K562 (cell line): ENCODE data around the gene FMN1. TPM values are rescaled to one million over a fixed set of nuclear protein-coding genes. Genes with fewer than 3 reads are reported as not detected.

ENCODE experiments used
- ATAC-seq: fragments of 200-7000 bp; cut with Tn5 transposase; 3 replicates; pipeline ENCODE4 v1.9.1; 2020; ENCODE audit warnings: moderate library complexity
- BruUV-seq: library from RNA; stranded (reverse); fragments of 400-500 nt; replicated peaks from 2 replicates; lab custom pipeline; 2021; lab: Mats Ljungman, UMichigan
- CTCF ChIA-PET: fragments of 300-600 bp; formaldehyde crosslinking; extraction: SDS; loops from one replicate; lab custom pipeline; 2021; ENCODE audit warnings: low intra/inter-chr PET ratio; lab: Yijun Ruan, JAX
- POLR2A ChIA-PET: fragments of 300-600, 350-650 bp; sonication (Branson Sonifier 250); formaldehyde crosslinking; extraction: SDS; loops from one replicate; lab custom pipeline; 2021; ENCODE audit warnings: antibody characterized with exemption, inconsistent platforms; lab: Yijun Ruan, JAX
- DNase-seq, 4 experiments: peaks; one replicate each; pipeline versions ENCODE4 v3.0.0 to v3.0.0-alpha.2; 2011 to 2018; ENCODE audit warnings: low spot score in 3 of 4, mixed read lengths in 3 of 4; ENCODE audit errors: extremely low read depth in 1 of 4
- FAIRE-seq: peaks from 2 replicates; lab custom pipeline; 2011; peaks lifted over from hg19 to GRCh38; lab: Jason Lieb, UNC
- H2AFZ ChIP-seq: 2 replicates; pipeline ENCODE4 v1.6.0; 2011; ENCODE audit warnings: low read depth, low read length, control low read depth, inconsistent platforms
- H3K27ac ChIP-seq: fragments of 200-600 bp; 3 replicates; pipeline ENCODE4 v1.8.0; 2011; ENCODE audit warnings: low read depth, mild to moderate bottlenecking, control low read depth, inconsistent platforms, low read length, moderate library complexity, mixed read lengths; ENCODE audit errors: extremely low read depth
- H3K27me3 ChIP-seq, 2 experiments: fragments of 300-600 bp in 1 of 2; 2 replicates in 1 of 2; 3 replicates in 1 of 2; pipeline versions ENCODE4 v1.6.0 to v1.8.0; 2011; ENCODE audit warnings: inconsistent platforms in 2 of 2, low read length in 2 of 2, mild to moderate bottlenecking in 1 of 2, mixed read lengths in 1 of 2, moderate library complexity in 1 of 2; ENCODE audit not compliant: control insufficient read depth in 2 of 2, insufficient read depth in 2 of 2
- H3K36me3 ChIP-seq: fragments of 300-600 bp; 3 replicates; pipeline ENCODE4 v1.8.0; 2011; ENCODE audit warnings: mild to moderate bottlenecking, low read length, inconsistent platforms; ENCODE audit not compliant: control insufficient read depth, insufficient read depth
- H3K4me1 ChIP-seq, 2 experiments: fragments of 200-600 bp in 1 of 2; replicated peaks in 1 of 2; 2 replicates in 1 of 2; 3 replicates in 1 of 2; pipeline versions ENCODE4 v1.5.1 to v1.8.0; 2011; ENCODE audit warnings: inconsistent platforms in 2 of 2, low read length in 2 of 2, mild to moderate bottlenecking in 1 of 2, mixed read lengths in 1 of 2, moderate library complexity in 1 of 2; ENCODE audit not compliant: control insufficient read depth in 2 of 2, insufficient read depth in 2 of 2
- H3K4me2 ChIP-seq: 2 replicates; pipeline ENCODE4 v1.6.1; 2011; ENCODE audit warnings: low read length, control low read depth, inconsistent platforms, mixed read lengths; ENCODE audit not compliant: insufficient read depth
- H3K4me3 ChIP-seq: fragments of 200-600 bp; sonication (generic), shearing (Covaris generic); 2 replicates; pipeline ENCODE4 v1.5.1; 2016; ENCODE audit warnings: control low read depth, inconsistent platforms
- H3K79me2 ChIP-seq: fragments of 200-600 bp; 3 replicates; pipeline ENCODE4 v1.8.0; 2011; ENCODE audit warnings: low read length, inconsistent platforms; ENCODE audit not compliant: control insufficient read depth, insufficient read depth
- H3K9ac ChIP-seq, 2 experiments: 2 replicates each; pipeline versions ENCODE4 v1.6.0 to v1.6.1; 2011; ENCODE audit warnings: low read depth in 2 of 2, low read length in 2 of 2, control low read depth in 1 of 2, inconsistent platforms in 1 of 2, mild to moderate bottlenecking in 1 of 2, mixed read lengths in 1 of 2; ENCODE audit not compliant: insufficient read depth in 1 of 2
- H3K9me1 ChIP-seq: one replicate; pipeline ENCODE4 v1.6.0; 2011; ENCODE audit warnings: inconsistent platforms, mild to moderate bottlenecking, low read length, moderate library complexity; ENCODE audit not compliant: control insufficient read depth, insufficient read depth
- H3K9me3 ChIP-seq: replicated peaks from 2 replicates; pipeline ENCODE4 v1.5.1; 2011; ENCODE audit warnings: low read depth, low read length, inconsistent platforms; ENCODE audit not compliant: control insufficient read depth, insufficient read depth
- H4K20me1 ChIP-seq: replicated peaks from 2 replicates; pipeline ENCODE4 v1.6.1; 2011; ENCODE audit warnings: low read length, inconsistent platforms, mixed read lengths; ENCODE audit not compliant: control insufficient read depth, insufficient read depth
- CEBPG ChIP-seq, 3 experiments: fragments of 200-800 bp in 1 of 3; sonication (Bioruptor generic) in 1 of 3; sonication (generic) in 1 of 3; formaldehyde crosslinking in 1 of 3; IDR thresholded peaks in 2 of 3; conservative IDR thresholded peaks in 1 of 3; 2 replicates each; pipeline versions ENCODE4 v1.6.1 to v1.8.0; 2016 to 2022; ENCODE audit warnings: missing compliant biosample characterization in 2 of 3, missing genetic modification characterization in 2 of 3, mild to moderate bottlenecking in 1 of 3, missing genetic modification reagents in 1 of 3
- HDGF ChIP-seq: fragments of 450-650 bp; IDR thresholded peaks from 2 replicates; pipeline ENCODE4 v1.6.1; 2016
- KDM2B ChIP-seq: fragments of 250-450 bp; sonication (Bioruptor Pico); IDR thresholded peaks from 2 replicates; pipeline ENCODE4 v1.8.0; 2021; ENCODE audit warnings: mild to moderate bottlenecking, moderate library complexity
- MECOM ChIP-seq: fragments of 250-450 bp; sonication (Bioruptor Pico); IDR thresholded peaks from 2 replicates; pipeline ENCODE4 v1.8.0; 2022; ENCODE audit warnings: inconsistent platforms
- RAD51 ChIP-seq: fragments of 450-650 bp; IDR thresholded peaks from 2 replicates; pipeline ENCODE4 v1.7.1; 2016; ENCODE audit warnings: low read depth, mild to moderate bottlenecking, borderline replicate concordance
- RUNX1 ChIP-seq: sonication (generic); IDR thresholded peaks from 2 replicates; pipeline ENCODE4 v1.6.1; 2016; ENCODE audit warnings: antibody characterized with exemption, low read depth
- WGBS: fragments of 100-300 bp; shearing (Covaris generic); methylation state at CpG from one replicate; pipeline ENCODE4 v1.1.6; 2016; ENCODE audit warnings: low coverage, mixed read lengths; ENCODE audit not compliant: insufficient coverage; ENCODE audit errors: missing lambda C conversion rate; 5-methylcytosine and 5-hydroxymethylcytosine counted together
- in situ Hi-C: fragments of 300-500 bp; cut with MboI; formaldehyde crosslinking; loops from 4 replicates; pipeline ENCODE4 v1.15.0; 2018; ENCODE audit warnings: inconsistent platforms, mixed read lengths
- intact Hi-C: fragments of 100-400 bp; cut with micrococcal nuclease; formaldehyde crosslinking; loops from 2 replicates; pipeline ENCODE4 v1.14.2; 2022
- polyA plus RNA-seq, 8 experiments: library from polyadenylated mRNA; depleted of rRNA in 4 of 8; stranded (reverse) in 5 of 8; unstranded in 3 of 8; fragments of >200 nt; fragmentation: Nextera tagmentation in 2 of 8; fragmentation: Illumina TruSeq in 1 of 8; extraction: Ambion mirVana in 2 of 8; extraction: Trizol in 1 of 8; gene quantifications; 2 replicates each; pipeline versions ENCODE4 v1.2.1 to v1.2.3, GENCODE V29; 2011 to 2014; ENCODE audit warnings: inconsistent platforms in 1 of 8, missing spikeins in 1 of 8
- total RNA-seq, 7 experiments: library from RNA; depleted of rRNA in 6 of 7; stranded (reverse); fragments of >200 nt in 6 of 7; fragmentation: Illumina TruSeq in 2 of 7; extraction: Trizol in 2 of 7; gene quantifications; 2 replicates each; pipeline versions ENCODE4 v1.2.1 to v1.2.3, GENCODE V29; 2011 to 2021; ENCODE audit warnings: low replicate concordance in 1 of 7
- TF ChIP-seq, protein P1 (sequence below): fragments of 450-650 bp; formaldehyde crosslinking; IDR thresholded peaks from 2 replicates; pipeline ENCODE4 v1.4.0; 2020; ENCODE audit warnings: mild to moderate bottlenecking, mixed read lengths
- TF ChIP-seq, protein P2 (sequence below): IDR thresholded peaks from 2 replicates; pipeline ENCODE4 v1.6.1; 2011; ENCODE audit not compliant: insufficient read length; ENCODE audit errors: extremely low read depth
- TF ChIP-seq, protein P3 (sequence below): sonication (generic); formaldehyde crosslinking; IDR thresholded peaks from 2 replicates; pipeline ENCODE4 v1.8.1; 2023; ENCODE audit warnings: mild to moderate bottlenecking, missing genetic modification reagents
- TF ChIP-seq, protein P4 (sequence below), 2 experiments: fragments of 450-650 bp in 1 of 2; sonication (generic) in 1 of 2; formaldehyde crosslinking in 1 of 2; IDR thresholded peaks in 1 of 2; conservative IDR thresholded peaks in 1 of 2; 2 replicates each; pipeline versions ENCODE4 v1.6.1 to v1.8.1; 2016 to 2023; ENCODE audit warnings: mild to moderate bottlenecking in 2 of 2, moderate library complexity in 2 of 2, inconsistent platforms in 1 of 2, missing genetic modification reagents in 1 of 2

FMN1 gene
- total and polyA plus RNA-seq, 9 of the 15 experiments (the other 6 are each of a cell fraction or from before 2014, with no cell fraction given): 0.03 to 0.07 (median 0.04) TPM; not detected in 6

DNA sequence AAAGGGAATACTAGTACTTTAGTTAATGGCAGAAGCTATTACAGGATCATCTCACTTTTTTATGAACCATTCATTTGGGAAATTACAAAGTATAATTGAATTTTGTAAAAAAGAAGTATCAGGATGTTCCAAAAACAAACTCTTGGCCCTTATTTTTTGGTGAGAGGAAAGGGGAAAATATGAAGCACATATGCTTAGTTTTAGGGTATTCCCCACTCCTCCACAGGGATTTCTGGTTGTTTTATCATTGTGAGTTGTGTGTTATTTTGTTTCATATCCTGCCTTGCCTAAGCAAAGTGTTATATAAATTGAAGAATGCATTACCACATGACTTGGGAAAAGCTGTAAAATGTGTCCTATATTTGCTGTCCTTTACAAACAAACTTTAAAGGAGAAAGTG is 227.0 kb downstream of the FMN1 start (continued):
- TF ChIP-seq MECOM (no peak), KDM2B (CRISPR knock-in tag) (no peak), RUNX1 (no peak), RAD51 (no peak), HDGF (no peak)
- TF ChIP-seq, protein P1, sequence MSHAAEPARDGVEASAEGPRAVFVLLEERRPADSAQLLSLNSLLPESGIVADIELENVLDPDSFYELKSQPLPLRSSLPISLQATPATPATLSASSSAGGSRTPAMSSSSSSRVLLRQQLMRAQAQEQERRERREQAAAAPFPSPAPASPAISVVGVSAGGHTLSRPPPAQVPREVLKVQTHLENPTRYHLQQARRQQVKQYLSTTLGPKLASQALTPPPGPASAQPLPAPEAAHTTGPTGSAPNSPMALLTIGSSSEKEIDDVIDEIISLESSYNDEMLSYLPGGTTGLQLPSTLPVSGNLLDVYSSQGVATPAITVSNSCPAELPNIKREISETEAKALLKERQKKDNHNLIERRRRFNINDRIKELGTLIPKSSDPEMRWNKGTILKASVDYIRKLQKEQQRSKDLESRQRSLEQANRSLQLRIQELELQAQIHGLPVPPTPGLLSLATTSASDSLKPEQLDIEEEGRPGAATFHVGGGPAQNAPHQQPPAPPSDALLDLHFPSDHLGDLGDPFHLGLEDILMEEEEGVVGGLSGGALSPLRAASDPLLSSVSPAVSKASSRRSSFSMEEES: no peak
- TF ChIP-seq, protein P2, sequence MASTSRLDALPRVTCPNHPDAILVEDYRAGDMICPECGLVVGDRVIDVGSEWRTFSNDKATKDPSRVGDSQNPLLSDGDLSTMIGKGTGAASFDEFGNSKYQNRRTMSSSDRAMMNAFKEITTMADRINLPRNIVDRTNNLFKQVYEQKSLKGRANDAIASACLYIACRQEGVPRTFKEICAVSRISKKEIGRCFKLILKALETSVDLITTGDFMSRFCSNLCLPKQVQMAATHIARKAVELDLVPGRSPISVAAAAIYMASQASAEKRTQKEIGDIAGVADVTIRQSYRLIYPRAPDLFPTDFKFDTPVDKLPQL: no peak

DNA sequence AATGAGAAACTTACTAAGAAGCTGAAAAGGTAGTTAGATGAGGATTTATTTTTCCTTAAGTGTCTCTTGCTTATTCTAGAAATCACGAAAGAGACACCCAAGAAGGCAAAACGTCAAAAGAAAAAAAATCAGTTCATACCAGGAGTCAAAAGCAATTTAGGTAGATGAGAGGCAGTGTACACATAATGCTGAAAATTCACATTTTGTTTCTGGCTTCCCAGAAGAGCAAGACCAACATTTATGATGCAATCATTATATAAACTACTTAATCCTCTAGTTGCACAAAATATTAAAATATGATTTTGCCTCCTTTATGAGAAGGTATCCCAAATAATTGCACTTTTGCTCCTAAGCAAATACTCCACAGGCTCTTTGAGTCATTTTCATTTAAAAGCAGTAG is 228.0 kb downstream of the FMN1 start:
- Histone ChIP-seq H3K27ac (no peak overlapping the region), H3K4me2 (no peak overlapping the region)
- CTCF ChIA-PET: no interaction called here
- TF ChIP-seq, protein P3, sequence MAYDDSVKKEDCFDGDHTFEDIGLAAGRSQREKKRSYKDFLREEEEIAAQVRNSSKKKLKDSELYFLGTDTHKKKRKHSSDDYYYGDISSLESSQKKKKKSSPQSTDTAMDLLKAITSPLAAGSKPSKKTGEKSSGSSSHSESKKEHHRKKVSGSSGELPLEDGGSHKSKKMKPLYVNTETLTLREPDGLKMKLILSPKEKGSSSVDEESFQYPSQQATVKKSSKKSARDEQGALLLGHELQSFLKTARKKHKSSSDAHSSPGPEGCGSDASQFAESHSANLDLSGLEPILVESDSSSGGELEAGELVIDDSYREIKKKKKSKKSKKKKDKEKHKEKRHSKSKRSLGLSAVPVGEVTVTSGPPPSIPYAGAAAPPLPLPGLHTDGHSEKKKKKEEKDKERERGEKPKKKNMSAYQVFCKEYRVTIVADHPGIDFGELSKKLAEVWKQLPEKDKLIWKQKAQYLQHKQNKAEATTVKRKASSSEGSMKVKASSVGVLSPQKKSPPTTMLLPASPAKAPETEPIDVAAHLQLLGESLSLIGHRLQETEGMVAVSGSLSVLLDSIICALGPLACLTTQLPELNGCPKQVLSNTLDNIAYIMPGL (CRISPR knock-in tag): no peak
- TF ChIP-seq, protein P4, sequence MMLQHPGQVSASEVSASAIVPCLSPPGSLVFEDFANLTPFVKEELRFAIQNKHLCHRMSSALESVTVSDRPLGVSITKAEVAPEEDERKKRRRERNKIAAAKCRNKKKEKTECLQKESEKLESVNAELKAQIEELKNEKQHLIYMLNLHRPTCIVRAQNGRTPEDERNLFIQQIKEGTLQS (IDR thresholded peaks at IDR 0.05): 0 out of 2 replicates have a peak, but pooled peaks have one; percentile 16
- TF ChIP-seq, protein P4 (CRISPR knock-in tag; conservative IDR thresholded peaks at IDR 0.05): no peak
- TF ChIP-seq CEBPG (CRISPR knock-in tag; IDR thresholded peaks at IDR 0.05): no peak
- TF ChIP-seq CEBPG (tag; conservative IDR thresholded peaks at IDR 0.05 in 1 of 2, IDR thresholded peaks at IDR 0.05 in 1 of 2): peak in 1 of 2 experiments; percentile 36; a peak in 1 of 4 replicates
- TF ChIP-seq, all 486 proteins: peak for 2
- Histone ChIP-seq H3K36me3 (no peaks in the 10 kb centered on the region), H3K9me3 (no peaks in the 10 kb centered on the region), H3K4me3 (no peak overlapping the region), H3K27me3 (peaks cover 0 to 2% of the 10 kb centered on the region in 2 experiments; a peak in 2 of 5 replicates), H3K4me1 (no peaks in the 10 kb centered on the region), H3K79me2 (no peaks in the 10 kb centered on the region), H4K20me1 (no peaks in the 10 kb centered on the region), H3K9me1 (no peaks in the 10 kb centered on the region), H3K9ac (no peak overlapping the region), H2AFZ (no peak overlapping the region)
- POLR2A ChIA-PET: interaction anchor here (0.7 kb wide), 1 partner anchor 57 kb away, joined by 3 read pairs; no protein-coding TSS in a partner anchor
- DNase-seq: no peak
- intact Hi-C loops: no loop called here
- in situ Hi-C loops: no loop called here
- BruUV-seq: no TSS peak
- FAIRE-seq: no peak
- 3% methylated on average over 2 of the region's 2 CpGs for WGBS
- no peak for ATAC-seq
